ENCODE results near the gene HMGN1. TPM values are rescaled to one million over a fixed set of nuclear protein-coding genes. Genes with fewer than 3 reads are reported as not detected.

HMGN1 gene
- polyA plus RNA-seq, 1 experiment: 288 TPM

GRCh38 chr21:39313042-39313570, 35.8 kb downstream of the HMGN1 start:
- no peak overlapping the region for H3K27ac ChIP-seq (ENCODE audit: low read depth, low read length)
- CTCF ChIA-PET: interaction anchor here (0.6 to 1.8 kb wide), 6 partner anchors 11 to 128 kb away, joined by 3 to 4 read pairs (median 3); no protein-coding TSS in a partner anchor
- peak overlapping the region; percentile 74 for H3K4me3 ChIP-seq (ENCODE audit: low read depth, low read length)
- DNase-seq (ENCODE audit: low read depth, low spot score): no peak
- no peaks in the 10 kb centered on the region; the same call in 1 of the 2 replicates for H3K9me3 ChIP-seq (ENCODE audit: control insufficient read depth, insufficient read depth, low read length)
- no peak for TF ChIP-seq CTCF (IDR thresholded peaks at IDR 0.05; ENCODE audit: low read depth, low read length)
- POLR2A ChIA-PET: interaction anchor here (0.5 to 1.8 kb wide), 6 partner anchors 9 to 74 kb away, joined by 3 to 9 read pairs (median 4); a partner anchor contains a TSS
- H3K27me3 ChIP-seq (ENCODE audit: control insufficient read depth, insufficient read depth, low read length): no peaks in the 10 kb centered on the region

DNA sequence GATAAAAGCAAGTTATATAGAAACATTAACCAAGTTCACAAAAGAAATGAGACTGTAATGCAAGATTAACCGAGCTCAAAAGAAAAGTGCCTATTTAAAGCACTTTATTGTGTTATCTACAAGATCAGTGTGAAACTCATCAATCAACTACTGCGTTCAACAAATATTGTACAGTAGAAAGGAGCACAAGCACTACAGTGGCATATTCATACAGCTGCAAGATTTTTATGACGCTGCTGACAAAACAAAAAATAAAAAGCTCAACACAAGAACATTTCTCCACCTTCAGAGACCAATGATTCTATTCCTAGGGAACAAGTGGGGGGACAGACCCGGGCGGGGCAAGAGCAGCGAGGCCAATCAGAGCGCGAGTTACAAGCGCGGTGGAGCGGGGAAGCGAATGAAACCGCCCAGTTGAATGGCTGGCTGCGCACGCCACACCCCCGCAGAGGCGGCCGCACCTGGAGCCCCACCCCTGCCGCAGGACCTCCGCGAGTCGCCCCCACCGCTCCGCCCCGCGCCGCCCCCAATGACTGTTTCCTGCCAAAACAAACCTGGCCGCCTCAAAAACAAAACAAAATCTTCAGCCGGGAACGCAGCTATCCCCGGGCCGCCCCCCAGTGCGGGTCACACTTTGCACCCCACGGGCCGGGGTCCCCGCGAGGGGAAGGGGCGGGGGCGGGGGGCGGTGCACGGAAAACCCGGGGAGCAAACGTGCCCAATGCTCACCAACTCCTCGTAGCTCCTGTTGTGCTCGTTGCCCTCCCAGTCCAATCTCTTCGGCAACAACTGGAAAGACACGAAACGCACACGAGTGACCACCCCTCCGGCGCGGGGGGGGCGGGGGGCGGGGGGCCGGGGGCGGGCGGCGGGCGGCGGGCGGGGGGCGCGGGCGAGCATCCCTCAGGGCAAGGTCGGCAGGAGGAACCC, 36.5 kb downstream of the HMGN1 start:
- H3K27ac ChIP-seq (ENCODE audit: low read depth, low read length): no peak overlapping the region
- H3K27me3 ChIP-seq (ENCODE audit: control insufficient read depth, insufficient read depth, low read length): no peaks in the 10 kb centered on the region
- DNase-seq (ENCODE audit: low read depth, low spot score): peak; percentile 79
- no peak for TF ChIP-seq CTCF (IDR thresholded peaks at IDR 0.05; ENCODE audit: low read depth, low read length)
- peak overlapping the region; percentile 74 for H3K4me3 ChIP-seq (ENCODE audit: low read depth, low read length)
- ChIA-PET CTCF (interaction anchor here (0.6 to 1.8 kb wide), 8 partner anchors 10 to 129 kb away, joined by 3 to 4 read pairs (median 3); no protein-coding TSS in a partner anchor), POLR2A (interaction anchor here (0.6 to 1.7 kb wide), 4 partner anchors 14 to 75 kb away, joined by 3 to 5 read pairs (median 4); no protein-coding TSS in a partner anchor)
- no peaks in the 10 kb centered on the region; the same call in 1 of the 2 replicates for H3K9me3 ChIP-seq (ENCODE audit: control insufficient read depth, insufficient read depth, low read length)

DNA sequence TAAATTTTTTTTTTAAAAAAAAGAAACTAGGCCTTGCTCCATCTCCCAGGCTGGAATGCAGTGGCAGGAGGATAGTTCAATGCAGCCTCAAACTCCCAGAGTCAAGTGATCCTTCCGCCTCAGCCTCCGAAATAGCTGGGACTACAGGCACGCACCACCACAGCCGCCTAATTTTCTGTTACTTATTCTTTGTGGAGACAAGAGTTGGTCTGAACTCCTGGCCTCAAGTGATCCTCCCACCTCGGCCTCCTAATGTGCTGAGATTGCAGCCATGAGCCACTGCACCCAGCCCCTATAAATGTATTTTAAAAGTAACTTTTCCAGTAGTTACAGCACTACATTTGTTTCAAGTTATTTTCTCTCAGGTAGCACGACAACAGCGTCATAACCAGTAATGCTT, 37.7 kb downstream of the HMGN1 start:
- no peak overlapping the region for H3K27ac ChIP-seq (ENCODE audit: low read depth, low read length)
- no peak for DNase-seq (ENCODE audit: low read depth, low spot score)
- POLR2A ChIA-PET: no interaction called here
- no peak for TF ChIP-seq CTCF (IDR thresholded peaks at IDR 0.05; ENCODE audit: low read depth, low read length)
- H3K4me3 ChIP-seq (ENCODE audit: low read depth, low read length): no peak overlapping the region
- H3K27me3 ChIP-seq (ENCODE audit: control insufficient read depth, insufficient read depth, low read length): no peaks in the 10 kb centered on the region
- CTCF ChIA-PET: no interaction called here
- no peaks in the 10 kb centered on the region; the same call in 1 of the 2 replicates for H3K9me3 ChIP-seq (ENCODE audit: control insufficient read depth, insufficient read depth, low read length)

- no peak overlapping the region for H3K4me3 ChIP-seq (ENCODE audit: low read depth, low read length)
- TF ChIP-seq CTCF (IDR thresholded peaks at IDR 0.05; ENCODE audit: low read depth, low read length): no peak
- no peaks in the 10 kb centered on the region for H3K27me3 ChIP-seq (ENCODE audit: control insufficient read depth, insufficient read depth, low read length)
- H3K9me3 ChIP-seq (ENCODE audit: control insufficient read depth, insufficient read depth, low read length): no peaks in the 10 kb centered on the region
- no peak for DNase-seq (ENCODE audit: low read depth, low spot score)
- ChIA-PET CTCF (no interaction called here), POLR2A (no interaction called here)
- no peak overlapping the region for H3K27ac ChIP-seq (ENCODE audit: low read depth, low read length)
These were observed 41.4 kb downstream of the HMGN1 start for GRCh38 chr21:39307466-39307865.

DNA sequence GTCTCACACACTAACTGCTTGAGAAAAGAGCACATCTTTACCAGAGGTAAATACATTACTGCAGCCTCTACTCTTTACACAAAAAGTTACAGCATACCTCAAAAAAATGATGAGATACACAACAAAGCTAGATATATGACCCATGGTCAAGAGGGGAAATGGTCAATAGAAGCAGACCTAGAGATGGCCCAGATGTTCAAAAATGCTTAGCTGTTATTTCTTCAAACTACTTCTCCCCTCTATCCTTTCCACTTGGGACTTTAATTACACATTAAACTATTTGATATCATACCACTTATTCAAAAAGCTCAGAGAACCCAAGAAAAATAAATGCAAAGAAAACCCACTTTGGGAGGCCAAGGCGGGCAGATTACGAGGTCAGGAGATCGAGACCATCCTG, 48.3 kb downstream of the HMGN1 start:
- POLR2A ChIA-PET: no interaction called here
- H3K4me3 ChIP-seq (ENCODE audit: low read depth, low read length): no peak overlapping the region
- peaks cover 4% of the 10 kb centered on the region; the same call in 1 of the 2 replicates for H3K9me3 ChIP-seq (ENCODE audit: control insufficient read depth, insufficient read depth, low read length)
- H3K27me3 ChIP-seq (ENCODE audit: control insufficient read depth, insufficient read depth, low read length): no peaks in the 10 kb centered on the region
- DNase-seq (ENCODE audit: low read depth, low spot score): no peak
- H3K27ac ChIP-seq (ENCODE audit: low read depth, low read length): no peak overlapping the region
- TF ChIP-seq CTCF (IDR thresholded peaks at IDR 0.05; ENCODE audit: low read depth, low read length): no peak
- CTCF ChIA-PET: interaction anchor here (1.7 kb wide), 1 partner anchor 141 kb away, joined by 7 read pairs; no protein-coding TSS in a partner anchor
